Ascending aorta (tissue), 2 donors: Measurements from ENCODE around the gene LRRC14B. TPM values are rescaled to one million over a fixed set of nuclear protein-coding genes. Genes with fewer than 3 reads are reported as not detected.
"Not testable (repeated sequence)": the region's sequence is repeated elsewhere in the genome, so short reads cannot be mapped to it uniquely, and the experiment has no call there.

Experiments
- DNase-seq, 2 donors: peaks; one replicate each; pipeline ENCODE4 v3.0.0-alpha.2; 2019; ENCODE audit warnings: low spot score in 2 of 2
- H3K27ac ChIP-seq, 2 donors: fragments of 200-600 bp; sonication (generic); one replicate each; pipeline ENCODE4 v1.5.1; 2016 to 2017; ENCODE audit warnings: mild to moderate bottlenecking in 1 of 2
- H3K27me3 ChIP-seq: fragments of 200-600 bp; sonication (generic); one replicate; pipeline ENCODE4 v1.5.1; 2017
- H3K36me3 ChIP-seq, 2 donors: fragments of 200-600 bp; sonication (generic); one replicate each; pipeline ENCODE4 v1.5.1; 2016
- H3K4me1 ChIP-seq, 2 donors: fragments of 200-600 bp; sonication (generic); one replicate each; pipeline ENCODE4 v1.5.1; 2016 to 2017; ENCODE audit warnings: mild to moderate bottlenecking in 1 of 2
- H3K4me3 ChIP-seq, 2 donors: fragments of 200-600 bp; sonication (generic); one replicate each; pipeline ENCODE4 v1.5.1; 2016 to 2017; ENCODE audit warnings: mild to moderate bottlenecking in 1 of 2
- H3K9me3 ChIP-seq, 2 donors: fragments of 200-600 bp; sonication (generic); one replicate each; pipeline ENCODE4 v1.5.1; 2016
- intact Hi-C: fragments of 100-400 bp; cut with DNase I; formaldehyde crosslinking; loops from one replicate; pipeline ENCODE4 v1.15.1; 2023
- total RNA-seq: library from RNA; depleted of rRNA; stranded (reverse); fragments of >200 nt; gene quantifications from one replicate; pipeline ENCODE4 v1.1.0, GENCODE V29; 2016
- TF ChIP-seq, protein P1 (sequence below), 3 experiments: fragments of 200-600 bp in 2 of 3; fragments of 450-650 bp in 1 of 3; sonication (generic) in 2 of 3; IDR thresholded peaks; one replicate each; pipeline ENCODE4 v1.5.1; 2016 to 2019; ENCODE audit warnings: antibody characterized with exemption in 3 of 3, mild to moderate bottlenecking in 1 of 3, moderate library complexity in 1 of 3

LRRC14B gene
- total RNA-seq, 1 donor from 2014 or later, result not detected

GRCh38 chr5:225334-225733 is 34.0 kb downstream of the LRRC14B start:
- no peak for DNase-seq
- Histone ChIP-seq H3K27me3 (no peaks in the 10 kb centered on the region), H3K27ac (no peak overlapping the region), H3K36me3 (peaks cover 61 to 63% of the 10 kb centered on the region in 2 donors), H3K9me3 (no peaks in the 10 kb centered on the region), H3K4me1 (peaks cover 0 to 7% of the 10 kb centered on the region in 2 donors), H3K4me3 (no peak overlapping the region)
- TF ChIP-seq, protein P1, sequence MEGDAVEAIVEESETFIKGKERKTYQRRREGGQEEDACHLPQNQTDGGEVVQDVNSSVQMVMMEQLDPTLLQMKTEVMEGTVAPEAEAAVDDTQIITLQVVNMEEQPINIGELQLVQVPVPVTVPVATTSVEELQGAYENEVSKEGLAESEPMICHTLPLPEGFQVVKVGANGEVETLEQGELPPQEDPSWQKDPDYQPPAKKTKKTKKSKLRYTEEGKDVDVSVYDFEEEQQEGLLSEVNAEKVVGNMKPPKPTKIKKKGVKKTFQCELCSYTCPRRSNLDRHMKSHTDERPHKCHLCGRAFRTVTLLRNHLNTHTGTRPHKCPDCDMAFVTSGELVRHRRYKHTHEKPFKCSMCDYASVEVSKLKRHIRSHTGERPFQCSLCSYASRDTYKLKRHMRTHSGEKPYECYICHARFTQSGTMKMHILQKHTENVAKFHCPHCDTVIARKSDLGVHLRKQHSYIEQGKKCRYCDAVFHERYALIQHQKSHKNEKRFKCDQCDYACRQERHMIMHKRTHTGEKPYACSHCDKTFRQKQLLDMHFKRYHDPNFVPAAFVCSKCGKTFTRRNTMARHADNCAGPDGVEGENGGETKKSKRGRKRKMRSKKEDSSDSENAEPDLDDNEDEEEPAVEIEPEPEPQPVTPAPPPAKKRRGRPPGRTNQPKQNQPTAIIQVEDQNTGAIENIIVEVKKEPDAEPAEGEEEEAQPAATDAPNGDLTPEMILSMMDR (IDR thresholded peaks at IDR 0.05), result no peak
- intact Hi-C loops, result no loop called here

- H3K4me3 ChIP-seq, H3K9me3 ChIP-seq, DNase-seq, H3K4me1 ChIP-seq, H3K27me3 ChIP-seq, intact Hi-C loops, H3K27ac ChIP-seq: not testable (repeated sequence)
- H3K36me3 ChIP-seq, result peaks cover 74 to 84% of the 10 kb centered on the region in 2 donors
Measured at GRCh38 chr5:227375-227774, 36.1 kb downstream of the LRRC14B start.

DNA sequence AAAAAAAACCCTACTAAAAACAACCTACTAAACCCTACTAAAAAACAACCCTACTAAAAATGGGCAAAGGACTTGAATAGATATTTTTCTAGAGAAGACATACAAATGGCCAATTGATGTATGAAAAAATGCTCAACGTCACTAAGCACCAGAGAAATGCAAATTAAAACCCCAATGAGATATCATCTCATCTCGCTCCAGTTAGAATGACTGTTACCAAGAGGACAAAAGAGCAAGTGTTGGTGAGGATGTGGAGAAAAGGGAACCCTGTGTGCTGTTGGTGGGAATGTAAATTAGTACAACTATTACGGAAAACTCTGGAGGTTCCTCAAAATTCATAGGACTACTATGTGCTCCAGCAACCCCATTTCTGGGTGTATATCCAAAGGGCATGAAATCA is 37.6 kb downstream of the LRRC14B start:
- Histone ChIP-seq H3K4me3 (no peak overlapping the region), H3K36me3 (peaks cover 82 to 96% of the 10 kb centered on the region in 2 donors)
- TF ChIP-seq, protein P1 (IDR thresholded peaks at IDR 0.05), result no peak

GRCh38 chr5:230711-231110 is 39.4 kb downstream of the LRRC14B start:
- no peak for DNase-seq
- TF ChIP-seq, protein P1 (IDR thresholded peaks at IDR 0.05), result no peak
- no peaks in the 10 kb centered on the region for H3K4me1 ChIP-seq
- H3K36me3 ChIP-seq, result peaks cover 78 to 94% of the 10 kb centered on the region in 2 donors
- H3K27ac ChIP-seq, result no peak overlapping the region
- H3K9me3 ChIP-seq, result no peaks in the 10 kb centered on the region
- no peak overlapping the region for H3K4me3 ChIP-seq
- no peaks in the 10 kb centered on the region for H3K27me3 ChIP-seq
- intact Hi-C loops, result no loop called here

More for the DNA sequence above, 37.6 kb downstream of the LRRC14B start:
- intact Hi-C loops, result no loop called here
- Histone ChIP-seq H3K9me3 (no peaks in the 10 kb centered on the region), H3K4me1 (no peaks in the 10 kb centered on the region), H3K27me3 (no peaks in the 10 kb centered on the region), H3K27ac (no peak overlapping the region)
- DNase-seq, result no peak

DNA sequence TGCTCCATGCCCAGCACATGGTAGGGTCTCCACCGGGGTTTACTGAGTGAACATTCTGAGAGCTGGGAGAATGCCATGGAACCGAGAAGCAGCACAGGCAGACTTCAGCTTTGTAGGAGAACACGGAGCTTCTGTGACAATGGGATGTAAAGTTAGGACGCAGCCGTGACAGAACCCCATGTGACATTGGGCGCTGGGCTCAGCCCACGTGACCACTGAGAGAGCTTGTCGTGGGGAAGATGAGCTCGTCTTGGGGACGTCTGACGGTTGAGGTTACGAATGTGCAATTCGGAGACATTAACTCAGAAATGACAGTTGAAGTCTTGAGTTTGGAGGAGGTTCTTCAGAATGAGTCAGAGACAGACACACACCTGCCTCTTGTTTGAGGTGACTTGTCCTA is 40.4 kb downstream of the LRRC14B start:
- H3K9me3 ChIP-seq, result no peaks in the 10 kb centered on the region
- TF ChIP-seq, protein P1 (IDR thresholded peaks at IDR 0.05), result no peak
- H3K27ac ChIP-seq, result no peak overlapping the region
- intact Hi-C loops, result no loop called here
- DNase-seq, result no peak
- H3K36me3 ChIP-seq, result peaks cover 74 to 93% of the 10 kb centered on the region in 2 donors
- H3K4me3 ChIP-seq, result no peak overlapping the region
- H3K4me1 ChIP-seq, result no peaks in the 10 kb centered on the region
- no peaks in the 10 kb centered on the region for H3K27me3 ChIP-seq

- H3K4me3 ChIP-seq, H3K27me3 ChIP-seq, H3K9me3 ChIP-seq, H3K27ac ChIP-seq, intact Hi-C loops, H3K4me1 ChIP-seq, DNase-seq: not testable (repeated sequence)
- peaks cover 57 to 90% of the 10 kb centered on the region in 2 donors for H3K36me3 ChIP-seq
Measured at GRCh38 chr5:233426-233825, 42.1 kb downstream of the LRRC14B start.

GRCh38 chr5:234450-234849 is 43.2 kb downstream of the LRRC14B start:
- no peaks in the 10 kb centered on the region for H3K9me3 ChIP-seq
- no peaks in the 10 kb centered on the region for H3K4me1 ChIP-seq
- intact Hi-C loops, result no loop called here
- H3K27me3 ChIP-seq, result no peaks in the 10 kb centered on the region
- TF ChIP-seq, protein P1 (IDR thresholded peaks at IDR 0.05), result no peak
- H3K4me3 ChIP-seq, result no peak overlapping the region
- DNase-seq, result no peak
- H3K27ac ChIP-seq, result no peak overlapping the region
- peaks cover 54 to 87% of the 10 kb centered on the region in 2 donors for H3K36me3 ChIP-seq

DNA sequence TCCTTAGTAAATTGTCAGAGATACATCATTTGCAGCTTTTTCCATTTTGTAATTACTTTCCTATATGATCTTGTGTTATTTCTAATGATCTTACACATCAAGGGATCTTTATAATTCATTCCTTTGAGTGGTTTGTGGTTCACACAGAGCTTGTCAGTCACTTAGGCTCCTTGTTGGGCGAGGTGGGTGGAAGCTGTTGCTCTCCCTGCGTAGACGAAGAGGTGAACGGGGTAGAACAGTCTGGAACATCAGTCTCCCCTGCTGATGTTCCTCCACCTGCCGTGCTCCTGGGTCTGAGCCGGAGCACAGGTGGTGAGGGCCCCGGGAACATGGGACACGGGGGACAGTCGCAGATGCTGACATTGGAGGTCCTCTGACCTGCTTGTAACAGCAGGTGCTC is 44.2 kb downstream of the LRRC14B start:
- DNase-seq, intact Hi-C loops, H3K4me1 ChIP-seq, H3K27me3 ChIP-seq, H3K4me3 ChIP-seq, H3K27ac ChIP-seq, H3K9me3 ChIP-seq: not testable (repeated sequence)
- peaks cover 53 to 84% of the 10 kb centered on the region in 2 donors for H3K36me3 ChIP-seq

GRCh38 chr5:237931-238330 is 46.6 kb downstream of the LRRC14B start:
- DNase-seq, H3K4me1 ChIP-seq, H3K4me3 ChIP-seq, H3K27ac ChIP-seq, H3K9me3 ChIP-seq, intact Hi-C loops, H3K27me3 ChIP-seq: not testable (repeated sequence)
- peaks cover 60 to 84% of the 10 kb centered on the region in 2 donors for H3K36me3 ChIP-seq

DNA sequence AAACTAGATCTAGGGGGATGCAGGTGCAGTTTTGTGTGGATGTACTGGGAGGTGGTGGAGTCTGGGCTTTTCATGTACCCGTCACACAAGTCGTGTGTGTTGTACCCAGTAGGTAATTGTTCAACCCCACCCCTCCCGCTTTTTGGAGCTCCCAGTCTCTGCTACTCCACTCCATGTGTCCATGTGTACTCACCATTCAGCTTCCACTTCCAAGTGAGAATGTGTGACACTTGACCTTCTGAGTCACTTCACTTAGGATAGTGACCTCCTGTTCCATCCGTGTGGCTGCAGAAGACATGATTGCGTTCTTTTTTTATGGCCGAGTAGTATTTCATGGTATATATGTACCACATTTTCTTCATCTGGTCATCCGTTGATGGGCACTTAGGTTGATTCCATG is 49.3 kb downstream of the LRRC14B start:
- H3K27me3 ChIP-seq, H3K9me3 ChIP-seq, DNase-seq, H3K4me1 ChIP-seq, H3K4me3 ChIP-seq, intact Hi-C loops, H3K27ac ChIP-seq: not testable (repeated sequence)
- peaks cover 39 to 73% of the 10 kb centered on the region in 2 donors for H3K36me3 ChIP-seq
